ENCODE results near the gene P3H1. TPM values are rescaled to one million over a fixed set of nuclear protein-coding genes. Genes with fewer than 3 reads are reported as not detected.

The P3H1 gene
- total RNA-seq, 2 experiments from 2014 or later, result 48.1 to 54.0 TPM

GRCh38 chr1:42748461-42749410 is 18.1 kb downstream of the P3H1 start:
- peaks cover 28% of the 10 kb centered on the region for H3K36me3 Mint-ChIP-seq
- ATAC-seq (no peak), DNase-seq (no peak)
- no peaks in the 10 kb centered on the region for H3K9me3 Mint-ChIP-seq (ENCODE audit: low read depth)
- no peaks in the 10 kb centered on the region for H3K4me1 Mint-ChIP-seq
- H3K27me3 Mint-ChIP-seq, result no peaks in the 10 kb centered on the region
- no peak overlapping the region for H3K4me3 Mint-ChIP-seq
- CTCF ChIA-PET, result interaction anchor here (0.9 to 1.3 kb wide), 2 partner anchors 171 to 326 kb away, joined by 3 to 5 read pairs; no protein-coding TSS in a partner anchor
- no peak overlapping the region for H3K27ac Mint-ChIP-seq

- CTCF ChIA-PET, result no interaction called here
- H3K9me3 Mint-ChIP-seq (ENCODE audit: low read depth), result no peaks in the 10 kb centered on the region
- no peak for ATAC-seq
- peaks cover 26% of the 10 kb centered on the region for H3K36me3 Mint-ChIP-seq
- H3K27ac Mint-ChIP-seq, result no peak overlapping the region
- H3K4me3 Mint-ChIP-seq, result no peak overlapping the region
- no peak for DNase-seq
- H3K4me1 Mint-ChIP-seq, result no peaks in the 10 kb centered on the region
- H3K27me3 Mint-ChIP-seq, result no peaks in the 10 kb centered on the region
Measured at GRCh38 chr1:42748021-42748420, 18.8 kb downstream of the P3H1 start.

- H3K27me3 Mint-ChIP-seq, result no peaks in the 10 kb centered on the region
- H3K36me3 Mint-ChIP-seq, result peaks cover 20% of the 10 kb centered on the region
- CTCF ChIA-PET, result interaction anchor here (0.7 to 1.4 kb wide), 6 partner anchors 13 to 169 kb away, joined by 3 to 5 read pairs (median 4); no protein-coding TSS in a partner anchor
- no peaks in the 10 kb centered on the region for H3K4me1 Mint-ChIP-seq
- H3K4me3 Mint-ChIP-seq, result no peak overlapping the region
- ATAC-seq (peak; percentile 57), DNase-seq (no peak)
- no peak overlapping the region for H3K27ac Mint-ChIP-seq
- no peaks in the 10 kb centered on the region for H3K9me3 Mint-ChIP-seq (ENCODE audit: low read depth)
Measured at GRCh38 chr1:42747125-42747524, 19.7 kb downstream of the P3H1 start.

GRCh38 chr1:42746436-42747105 is 20.3 kb downstream of the P3H1 start:
- no peak overlapping the region for H3K27ac Mint-ChIP-seq
- peaks cover 14% of the 10 kb centered on the region for H3K36me3 Mint-ChIP-seq
- CTCF ChIA-PET, result interaction anchor here (0.7 to 1.4 kb wide), 6 partner anchors 12 to 168 kb away, joined by 3 to 5 read pairs (median 4); no protein-coding TSS in a partner anchor

GRCh38 chr1:42745851-42746250 is 21.0 kb downstream of the P3H1 start:
- Mint-ChIP-seq H3K36me3 (peaks cover 13% of the 10 kb centered on the region), H3K4me1 (no peaks in the 10 kb centered on the region), H3K9me3 (ENCODE audit: low read depth) (no peaks in the 10 kb centered on the region), H3K27ac (no peak overlapping the region), H3K4me3 (no peak overlapping the region), H3K27me3 (no peaks in the 10 kb centered on the region)
- DNase-seq (no peak), ATAC-seq (no peak)
- CTCF ChIA-PET, result interaction anchor here (0.7 to 1.4 kb wide), 5 partner anchors 76 to 171 kb away, joined by 3 to 5 read pairs (median 3); no protein-coding TSS in a partner anchor

More at GRCh38 chr1:42746436-42747105, 20.3 kb downstream of the P3H1 start:
- Mint-ChIP-seq H3K4me3 (no peak overlapping the region), H3K4me1 (no peaks in the 10 kb centered on the region), H3K9me3 (ENCODE audit: low read depth) (no peaks in the 10 kb centered on the region), H3K27me3 (no peaks in the 10 kb centered on the region)
- ATAC-seq, result no peak
- DNase-seq, result no peak

GRCh38 chr1:42744148-42744413 is 22.7 kb downstream of the P3H1 start:
- no peaks in the 10 kb centered on the region for H3K4me1 Mint-ChIP-seq
- no peak for ATAC-seq
- DNase-seq, result no peak
- H3K9me3 Mint-ChIP-seq (ENCODE audit: low read depth), result no peaks in the 10 kb centered on the region
- H3K4me3 Mint-ChIP-seq, result no peak overlapping the region
- H3K27me3 Mint-ChIP-seq, result no peaks in the 10 kb centered on the region
- no peak overlapping the region for H3K27ac Mint-ChIP-seq
- CTCF ChIA-PET, result no interaction called here
- peaks cover 3% of the 10 kb centered on the region for H3K36me3 Mint-ChIP-seq

GRCh38 chr1:42743317-42744147 is 23.3 kb downstream of the P3H1 start:
- DNase-seq (no peak), ATAC-seq (no peak)
- Mint-ChIP-seq H3K9me3 (ENCODE audit: low read depth) (no peaks in the 10 kb centered on the region), H3K4me3 (no peak overlapping the region), H3K27ac (no peak overlapping the region), H3K36me3 (peaks cover 3% of the 10 kb centered on the region), H3K4me1 (no peaks in the 10 kb centered on the region), H3K27me3 (no peaks in the 10 kb centered on the region)
- CTCF ChIA-PET, result no interaction called here

- H3K9me3 Mint-ChIP-seq (ENCODE audit: low read depth), result no peaks in the 10 kb centered on the region
- H3K27me3 Mint-ChIP-seq, result no peaks in the 10 kb centered on the region
- H3K36me3 Mint-ChIP-seq, result peaks cover 3% of the 10 kb centered on the region
- ATAC-seq (no peak), DNase-seq (no peak)
- H3K4me1 Mint-ChIP-seq, result no peaks in the 10 kb centered on the region
- no peak overlapping the region for H3K4me3 Mint-ChIP-seq
- H3K27ac Mint-ChIP-seq, result no peak overlapping the region
- CTCF ChIA-PET, result interaction anchor here (1.5 kb wide), 1 partner anchor 331 kb away, joined by 4 read pairs; no protein-coding TSS in a partner anchor
Measured at GRCh38 chr1:42742617-42743316, 24.1 kb downstream of the P3H1 start.

- Mint-ChIP-seq H3K36me3 (peaks cover 3% of the 10 kb centered on the region), H3K4me1 (peaks cover 3% of the 10 kb centered on the region), H3K9me3 (ENCODE audit: low read depth) (no peaks in the 10 kb centered on the region), H3K27me3 (no peaks in the 10 kb centered on the region), H3K27ac (no peak overlapping the region), H3K4me3 (no peak overlapping the region)
- DNase-seq, result no peak
- no peak for ATAC-seq
- CTCF ChIA-PET, result interaction anchor here (1.5 kb wide), 1 partner anchor 331 kb away, joined by 4 read pairs; no protein-coding TSS in a partner anchor
Measured at GRCh38 chr1:42742141-42742540, 24.7 kb downstream of the P3H1 start.

GRCh38 chr1:42741706-42742105 is 25.1 kb downstream of the P3H1 start:
- Mint-ChIP-seq H3K4me3 (no peak overlapping the region), H3K4me1 (peaks cover 7% of the 10 kb centered on the region), H3K27ac (no peak overlapping the region), H3K36me3 (peaks cover 3% of the 10 kb centered on the region), H3K9me3 (ENCODE audit: low read depth) (no peaks in the 10 kb centered on the region), H3K27me3 (no peaks in the 10 kb centered on the region)
- no peak for ATAC-seq
- no peak for DNase-seq
- CTCF ChIA-PET, result interaction anchor here (1.5 kb wide), 1 partner anchor 332 kb away, joined by 4 read pairs; no protein-coding TSS in a partner anchor

GRCh38 chr1:42740851-42741580 is 25.8 kb downstream of the P3H1 start:
- DNase-seq, result no peak
- peaks cover 3% of the 10 kb centered on the region for H3K36me3 Mint-ChIP-seq
- CTCF ChIA-PET, result interaction anchor here (1.5 kb wide), 1 partner anchor 332 kb away, joined by 4 read pairs; no protein-coding TSS in a partner anchor
- no peak overlapping the region for H3K4me3 Mint-ChIP-seq
- ATAC-seq, result no peak
- H3K4me1 Mint-ChIP-seq, result peaks cover 8% of the 10 kb centered on the region
- no peak overlapping the region for H3K27ac Mint-ChIP-seq
- H3K9me3 Mint-ChIP-seq (ENCODE audit: low read depth), result no peaks in the 10 kb centered on the region
- H3K27me3 Mint-ChIP-seq, result no peaks in the 10 kb centered on the region
